Kidney (tissue), 14 donors: ENCODE measurements around the gene OPTC. TPM values are rescaled to one million over a fixed set of nuclear protein-coding genes. Genes with fewer than 3 reads are reported as not detected.

Source experiments
- DNase-seq, 5 donors: peaks; one replicate each; pipeline ENCODE4 v3.0.0-alpha.2; 2013 to 2020
- FAIRE-seq: peaks from 2 replicates; lab custom pipeline; 2012; peaks lifted over from hg19 to GRCh38; lab: Jason Lieb, UNC
- H3K27ac ChIP-seq, 2 donors: one replicate each; pipeline ENCODE4 v1.7.0; 2013; ENCODE audit warnings: low read depth in 2 of 2, low read length in 2 of 2, inconsistent platforms in 1 of 2
- H3K27me3 ChIP-seq: one replicate; pipeline ENCODE4 v1.7.1; 2013; ENCODE audit warnings: low read length, inconsistent platforms; ENCODE audit not compliant: control insufficient read depth, insufficient read depth
- H3K36me3 ChIP-seq, 3 donors: one replicate each; pipeline versions ENCODE4 v1.7.0 to v1.7.1; 2013; ENCODE audit warnings: low read length in 3 of 3, control low read depth in 1 of 3, inconsistent platforms in 1 of 3; ENCODE audit not compliant: insufficient read depth in 3 of 3, control insufficient read depth in 2 of 3
- H3K4me1 ChIP-seq, 3 donors: one replicate each; pipeline versions ENCODE4 v1.7.0 to v1.7.1; 2013; ENCODE audit warnings: low read length in 3 of 3, inconsistent platforms in 1 of 3, low read depth in 1 of 3; ENCODE audit not compliant: control insufficient read depth in 2 of 3, insufficient read depth in 2 of 3
- H3K4me3 ChIP-seq, 3 donors: one replicate each; pipeline versions ENCODE4 v1.7.0 to v1.8.1; 2013; ENCODE audit warnings: low read length in 3 of 3, control low read depth in 1 of 3, inconsistent platforms in 1 of 3
- H3K9ac ChIP-seq, 3 donors: one replicate each; pipeline versions ENCODE4 v1.7.0 to v1.7.1; 2013; ENCODE audit warnings: low read length in 3 of 3, control low read depth in 1 of 3, inconsistent platforms in 1 of 3
- H3K9me3 ChIP-seq, 3 donors: one replicate each; pipeline versions ENCODE4 v1.7.0 to v1.7.1; 2013; ENCODE audit warnings: low read length in 3 of 3, control low read depth in 1 of 3, inconsistent platforms in 1 of 3; ENCODE audit not compliant: control insufficient read depth in 2 of 3, insufficient read depth in 1 of 3
- CTCF ChIP-seq: IDR thresholded peaks from 3 replicates; pipeline ENCODE4 v1.5.1; 2012; ENCODE audit warnings: mild to moderate bottlenecking, moderate library complexity, borderline replicate concordance; ENCODE audit not compliant: insufficient read depth; ENCODE audit errors: extremely low read depth
- intact Hi-C: fragments of 100-400 bp; cut with DNase I; formaldehyde crosslinking; loops from one replicate; pipeline ENCODE4 v1.11.1; 2022
- polyA plus RNA-seq: library from polyadenylated mRNA; stranded (reverse); fragments of 350-450 nt; fragmentation: Illumina TruSeq; extraction: RNeasy Lipid Tissue Mini Kit (QIAGEN cat#74804); gene quantifications from one replicate; pipeline ENCODE4 v1.2.3, GENCODE V29; 2014; ENCODE audit warnings: low read depth, low replicate concordance; ENCODE audit not compliant: insufficient read depth
- total RNA-seq: library from RNA; stranded (reverse); fragmentation: NEBNext Ultra II Directional; extraction: Animal tissue kit (Norgen Biotek cat#: 25700); gene quantifications from one replicate; pipeline ENCODE4 v1.2.1, GENCODE V29; 2021
- donor health status: control.
- donor health status: control.
- donor health status: control.
- donor health status: control.
- donor health status: control.
- donor health status: DM: yes; HTN: yes; CAD: no.
- donor health status: Normal renal cell carcinoma (clear cell type).

OPTC gene
- total and polyA plus RNA-seq, 2 donors from 2014 or later = not detected

- no peaks in the 10 kb centered on the region for H3K9me3 ChIP-seq
- no peak for TF ChIP-seq CTCF
- H3K27me3 ChIP-seq = no peaks in the 10 kb centered on the region
- H3K36me3 ChIP-seq = no peaks in the 10 kb centered on the region
- intact Hi-C loops = no loop called here
- H3K27ac ChIP-seq = no peak overlapping the region
- H3K4me3 ChIP-seq = no peak overlapping the region
- FAIRE-seq (no peak), DNase-seq (no peak)
- no peak overlapping the region for H3K9ac ChIP-seq
- peaks cover 0 to 2% (median 0%) of the 10 kb centered on the region in 3 donors for H3K4me1 ChIP-seq
Observed at GRCh38 chr1:203522237-203522636, 28.3 kb downstream of the OPTC start.

DNA sequence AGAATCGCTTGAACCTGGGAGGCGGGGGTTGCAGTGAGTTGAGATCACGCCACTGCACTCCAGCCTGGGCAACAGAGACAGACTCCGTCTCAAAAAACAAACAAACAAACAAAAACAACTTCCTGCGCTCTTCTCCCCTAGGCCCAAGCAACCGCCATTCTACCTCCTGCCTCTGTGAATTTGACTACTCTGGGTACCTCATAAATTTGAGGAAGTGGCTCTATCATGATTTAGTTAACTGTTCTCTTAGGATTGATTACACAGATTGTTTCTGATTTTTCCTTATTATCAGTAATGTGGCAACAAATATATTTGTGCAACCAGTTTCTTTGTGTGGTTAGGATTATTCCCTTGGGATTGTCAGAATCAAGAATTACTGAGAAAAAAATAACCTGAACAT lies 29.7 kb downstream of the OPTC start:
- H3K27me3 ChIP-seq = no peaks in the 10 kb centered on the region
- H3K9me3 ChIP-seq = no peaks in the 10 kb centered on the region
- H3K9ac ChIP-seq = no peak overlapping the region
- H3K36me3 ChIP-seq = no peaks in the 10 kb centered on the region
- FAIRE-seq (no peak), DNase-seq (no peak)
- peaks cover 0 to 2% (median 0%) of the 10 kb centered on the region in 3 donors for H3K4me1 ChIP-seq
- no peak overlapping the region for H3K27ac ChIP-seq
- TF ChIP-seq CTCF = no peak
- no peak overlapping the region for H3K4me3 ChIP-seq
- intact Hi-C loops = no loop called here

DNA sequence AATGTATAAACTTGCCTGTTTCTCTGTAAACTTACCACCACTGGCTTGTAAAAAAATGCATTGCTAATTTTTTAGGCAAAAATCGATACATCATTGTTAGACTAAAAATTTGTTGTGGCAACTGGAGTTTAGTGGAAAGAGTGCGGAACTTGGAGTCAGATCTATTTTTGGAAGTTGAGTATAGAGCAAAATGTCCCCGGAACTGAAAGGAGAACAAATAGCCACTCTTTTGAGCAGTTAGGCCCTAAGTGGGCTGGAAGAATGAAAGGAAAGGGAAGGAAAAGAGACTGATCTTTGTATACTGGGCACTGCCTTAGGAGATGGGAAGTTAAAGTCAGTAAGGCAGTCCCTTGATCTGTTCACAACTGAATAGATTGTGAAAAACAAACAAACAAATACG lies 30.2 kb downstream of the OPTC start:
- Histone ChIP-seq H3K36me3 (no peaks in the 10 kb centered on the region), H3K27me3 (no peaks in the 10 kb centered on the region), H3K9ac (no peak overlapping the region), H3K4me1 (peaks cover 0 to 2% (median 0%) of the 10 kb centered on the region in 3 donors), H3K4me3 (no peak overlapping the region), H3K9me3 (no peaks in the 10 kb centered on the region), H3K27ac (no peak overlapping the region)
- no peak for TF ChIP-seq CTCF
- DNase-seq (no peak), FAIRE-seq (no peak)
- intact Hi-C loops = no loop called here

- Histone ChIP-seq H3K27me3 (no peaks in the 10 kb centered on the region), H3K9me3 (no peaks in the 10 kb centered on the region), H3K36me3 (no peaks in the 10 kb centered on the region), H3K4me1 (peaks cover 0 to under 1% (median 0%) of the 10 kb centered on the region in 3 donors), H3K9ac (no peak overlapping the region), H3K4me3 (no peak overlapping the region), H3K27ac (no peak overlapping the region)
- no peak for DNase-seq
- intact Hi-C loops = no loop called here
- no peak for FAIRE-seq
- TF ChIP-seq CTCF = no peak
Observed at GRCh38 chr1:203524824-203525223, 30.9 kb downstream of the OPTC start.
